Measurements from ENCODE around the gene CDKAL1. TPM values are rescaled to one million over a fixed set of nuclear protein-coding genes. Genes with fewer than 3 reads are reported as not detected.

Gene CDKAL1
- total and polyA plus RNA-seq, 10 of the 15 experiments (the other 5 are each of a cell fraction or from before 2014, with no cell fraction given) = 10.7 to 26.9 (median 17.3) TPM

- no peak for TF ChIP-seq USF1 (IDR thresholded peaks at IDR 0.05; ENCODE audit: borderline replicate concordance, extremely low read length, insufficient read depth, low read depth, low read length)
- TF ChIP-seq RBBP5 (conservative IDR thresholded peaks at IDR 0.05) = no peak
- no peak for TF ChIP-seq FOS (IDR thresholded peaks at IDR 0.05; ENCODE audit: borderline replicate concordance, extremely low read depth, insufficient read length)
- no peak for TF ChIP-seq E4F1 (IDR thresholded peaks at IDR 0.05; ENCODE audit: borderline replicate concordance, partially characterized antibody)
Observed at GRCh38 chr6:21271428-21272155, 737.3 kb downstream of the CDKAL1 start (continued).

GRCh38 chr6:21273451-21273850 is 739.2 kb downstream of the CDKAL1 start:
- ATAC-seq (no peak), FAIRE-seq (no peak), DNase-seq (ENCODE audit: low read depth, low spot score) (no peak)
- intact Hi-C loops (cut with micrococcal nuclease; ENCODE audit: unreplicated experiment) (no loop called here), in situ Hi-C loops (cut with MboI) (no loop called here)
- Histone ChIP-seq H2AFZ (ENCODE audit: control insufficient read depth, low read depth, low read length) (no peak overlapping the region), H3K36me3 (ENCODE audit: control insufficient read depth in 2 of 2, insufficient read depth in 2 of 2, low read length in 1 of 2) (no peaks in the 10 kb centered on the region), H3K4me3 (no peak overlapping the region), H4K20me1 (ENCODE audit: control insufficient read depth, insufficient read depth) (no peaks in the 10 kb centered on the region), H3K9me3 (replicated peaks; ENCODE audit: control insufficient read depth, insufficient read depth, low read length) (no peaks in the 10 kb centered on the region; the same call in 2 of the 3 replicates), H3K9ac (ENCODE audit: control insufficient read depth, insufficient read depth, low read length) (no peak overlapping the region), H3K4me1 (ENCODE audit: control insufficient read depth, insufficient read depth, low read length) (no peaks in the 10 kb centered on the region), H3K79me2 (ENCODE audit: control insufficient read depth, insufficient read depth, low read length) (no peaks in the 10 kb centered on the region), H3K4me2 (ENCODE audit: control insufficient read depth, insufficient read depth) (no peak overlapping the region), H3K27ac (ENCODE audit: control insufficient read depth, insufficient read depth) (no peak overlapping the region), H3K27me3 (replicated peaks in 1 of 2; ENCODE audit: control insufficient read depth in 2 of 2, insufficient read depth in 2 of 2, low read length in 1 of 2) (no peaks in the 10 kb centered on the region)
- RAD21 ChIA-PET (ENCODE audit: unreplicated experiment) = interaction anchor here (0.6 kb wide), 1 partner anchor 218 kb away, joined by 3 read pairs; no protein-coding TSS in a partner anchor
- TF ChIP-seq SP1 (IDR thresholded peaks at IDR 0.05; ENCODE audit: low read depth, low read length) (no peak), SIN3A (IDR thresholded peaks at IDR 0.05; ENCODE audit: low read depth, low read length) (no peak), PML (IDR thresholded peaks at IDR 0.05; ENCODE audit: low read length) (no peak), PBX3 (IDR thresholded peaks at IDR 0.05; ENCODE audit: insufficient replicate concordance, low read depth, low read length) (no peak), GABPA (IDR thresholded peaks at IDR 0.05; ENCODE audit: low read depth) (no peak), NR2C1 (IDR thresholded peaks at IDR 0.05) (no peak), WRNIP1 (IDR thresholded peaks at IDR 0.05; ENCODE audit: borderline replicate concordance, low read depth, low read length) (no peak), KAT2A (conservative IDR thresholded peaks at IDR 0.05; ENCODE audit: control insufficient read depth, low read depth, low read length) (no peak), YBX1 (IDR thresholded peaks at IDR 0.05) (no peak), STAT3 (IDR thresholded peaks at IDR 0.05; ENCODE audit: low read depth, low read length) (no peak), SUPT20H (IDR thresholded peaks at IDR 0.05; ENCODE audit: borderline replicate concordance, control insufficient read depth, low read depth, low read length) (no peak), NFYB (IDR thresholded peaks at IDR 0.05; ENCODE audit: insufficient read depth, low read depth, low read length) (no peak)
- BruUV-seq (replicated peaks) = no TSS peak
- CTCF ChIA-PET = no interaction called here
- WGBS (ENCODE audit: insufficient coverage, insufficient replicate concordance, low lambda C conversion rate, missing lambda C conversion rate) = 58% methylated on average over 2 of the region's 2 CpGs
- POLR2A ChIA-PET = no interaction called here
- SMC1A ChIA-PET (ENCODE audit: uncharacterized antibody, unreplicated experiment) = interaction anchor here (1.1 to 2.4 kb wide), 3 partner anchors 9 to 64 kb away, joined by 3 to 12 read pairs (median 4); no protein-coding TSS in a partner anchor
